OCI-LY7 (cell line): ENCODE data around the gene CMSS1. TPM values are rescaled to one million over a fixed set of nuclear protein-coding genes. Genes with fewer than 3 reads are reported as not detected.

Source experiments
- BruUV-seq: library from RNA; stranded (reverse); fragments of 400-500 nt; replicated peaks from 2 replicates; lab custom pipeline; 2021; lab: Mats Ljungman, UMichigan
- CTCF ChIA-PET: fragments of 300-600 bp; sonication (Branson Sonifier 250); formaldehyde crosslinking; loops from one replicate; lab custom pipeline; 2022; ENCODE audit warnings: antibody characterized with exemption; ENCODE audit not compliant: unreplicated experiment; lab: Charles Lee
- POLR2A ChIA-PET: fragments of 300-600 bp; sonication (Branson Sonifier 250); formaldehyde crosslinking; loops from one replicate; lab custom pipeline; 2022; ENCODE audit warnings: antibody characterized with exemption; lab: Charles Lee
- DNase-seq: peaks from one replicate; pipeline ENCODE4 v3.0.0-alpha.2; 2015; ENCODE audit warnings: low spot score
- H2AFZ ChIP-seq: fragments of 200-600 bp; sonication (generic), shearing (Covaris generic); 2 replicates; pipeline ENCODE4 v1.6.1; 2014; ENCODE audit warnings: mild to moderate bottlenecking, antibody characterized with exemption, low read length, moderate library complexity
- H3K27ac ChIP-seq: fragments of 200-600 bp; sonication (generic); 2 replicates; pipeline ENCODE4 v1.5.1; 2014; ENCODE audit warnings: mixed run types, low read depth, mild to moderate bottlenecking, moderate library complexity, low read length, inconsistent platforms; ENCODE audit not compliant: poor library complexity, severe bottlenecking
- H3K36me3 ChIP-seq: fragments of 200-600 bp; sonication (generic); 2 replicates; pipeline ENCODE4 v1.6.1; 2014; ENCODE audit warnings: mild to moderate bottlenecking, antibody characterized with exemption, low read length, moderate library complexity, mixed read lengths; ENCODE audit not compliant: insufficient read depth
- H3K4me1 ChIP-seq: fragments of 200-600 bp; sonication (generic); 2 replicates; pipeline ENCODE4 v1.5.1; 2014; ENCODE audit warnings: mild to moderate bottlenecking, low read length; ENCODE audit not compliant: insufficient read depth, poor library complexity, severe bottlenecking
- H3K4me2 ChIP-seq: fragments of 200-600 bp; sonication (generic); 2 replicates; pipeline ENCODE4 v1.6.1; 2014; ENCODE audit warnings: mild to moderate bottlenecking, low read length
- H3K4me3 ChIP-seq: fragments of 200-600 bp; sonication (generic); 2 replicates; pipeline ENCODE4 v1.5.1; 2014; ENCODE audit warnings: mild to moderate bottlenecking, low read depth, low read length; ENCODE audit not compliant: poor library complexity, severe bottlenecking
- H3K79me2 ChIP-seq: fragments of 200-600 bp; sonication (generic); 2 replicates; pipeline ENCODE4 v1.6.1; 2016; ENCODE audit warnings: low read depth, mild to moderate bottlenecking, low read length, moderate library complexity, mixed read lengths; ENCODE audit not compliant: insufficient read depth
- H3K9me2 ChIP-seq: fragments of 200-600 bp; sonication (generic); 2 replicates; pipeline ENCODE4 v1.6.1; 2016; ENCODE audit warnings: mild to moderate bottlenecking, low read length, mixed read lengths; ENCODE audit not compliant: insufficient read depth
- H3K9me3 ChIP-seq: fragments of 200-600 bp; sonication (generic); 2 replicates; pipeline ENCODE4 v1.6.1; 2014; ENCODE audit warnings: mild to moderate bottlenecking, mixed run types, low read length, mixed read lengths
- H4K20me1 ChIP-seq: fragments of 200-600 bp; sonication (generic); 2 replicates; pipeline ENCODE4 v1.6.1; 2014; ENCODE audit warnings: mild to moderate bottlenecking, antibody characterized with exemption, low read length, moderate library complexity, mixed read lengths; ENCODE audit not compliant: insufficient read depth
- EZH2phosphoT487 ChIP-seq: fragments of 200-600 bp; sonication (generic); IDR thresholded peaks from 2 replicates; pipeline ENCODE4 v1.6.1; 2018; ENCODE audit warnings: low read depth, borderline replicate concordance, mild to moderate bottlenecking, mixed run types, antibody characterized with exemption, low read length, moderate library complexity, mixed read lengths
- intact Hi-C: fragments of 100-400 bp; cut with micrococcal nuclease; formaldehyde crosslinking; loops from one replicate; pipeline ENCODE4 v1.10.0; 2022; ENCODE audit not compliant: unreplicated experiment
- total RNA-seq, 2 experiments: library from RNA; depleted of rRNA in 1 of 2; stranded (reverse); fragments of >200 nt in 1 of 2; shearing (Covaris generic) in 1 of 2; gene quantifications; 2 replicates each; pipeline ENCODE4 v1.2.3, GENCODE V29; 2014 to 2022
- TF ChIP-seq, protein P1 (sequence below): fragments of 200-600 bp; sonication (generic); conservative IDR thresholded peaks from 2 replicates; pipeline ENCODE4 v1.5.1; 2014; ENCODE audit warnings: mild to moderate bottlenecking, antibody characterized with exemption, low read length, moderate library complexity, mixed read lengths

Gene CMSS1
- total RNA-seq, 2 experiments from 2014 or later, result 25.7 to 46.6 TPM

- no peaks in the 10 kb centered on the region for H3K9me3 ChIP-seq
- no peak overlapping the region for H2AFZ ChIP-seq
- ChIA-PET CTCF (no interaction called here), POLR2A (interaction anchor here (0.6 to 1.5 kb wide), 7 partner anchors 9 to 305 kb away, joined by 3 to 5 read pairs (median 3); no protein-coding TSS in a partner anchor)
- no peaks in the 10 kb centered on the region for H3K36me3 ChIP-seq
- no peak overlapping the region for H3K27ac ChIP-seq
- no peaks in the 10 kb centered on the region for H3K79me2 ChIP-seq
- H3K4me1 ChIP-seq, result no peaks in the 10 kb centered on the region
- H3K9me2 ChIP-seq, result no peaks in the 10 kb centered on the region
- no peak for DNase-seq
- no peak for TF ChIP-seq EZH2phosphoT487
- TF ChIP-seq, protein P1, sequence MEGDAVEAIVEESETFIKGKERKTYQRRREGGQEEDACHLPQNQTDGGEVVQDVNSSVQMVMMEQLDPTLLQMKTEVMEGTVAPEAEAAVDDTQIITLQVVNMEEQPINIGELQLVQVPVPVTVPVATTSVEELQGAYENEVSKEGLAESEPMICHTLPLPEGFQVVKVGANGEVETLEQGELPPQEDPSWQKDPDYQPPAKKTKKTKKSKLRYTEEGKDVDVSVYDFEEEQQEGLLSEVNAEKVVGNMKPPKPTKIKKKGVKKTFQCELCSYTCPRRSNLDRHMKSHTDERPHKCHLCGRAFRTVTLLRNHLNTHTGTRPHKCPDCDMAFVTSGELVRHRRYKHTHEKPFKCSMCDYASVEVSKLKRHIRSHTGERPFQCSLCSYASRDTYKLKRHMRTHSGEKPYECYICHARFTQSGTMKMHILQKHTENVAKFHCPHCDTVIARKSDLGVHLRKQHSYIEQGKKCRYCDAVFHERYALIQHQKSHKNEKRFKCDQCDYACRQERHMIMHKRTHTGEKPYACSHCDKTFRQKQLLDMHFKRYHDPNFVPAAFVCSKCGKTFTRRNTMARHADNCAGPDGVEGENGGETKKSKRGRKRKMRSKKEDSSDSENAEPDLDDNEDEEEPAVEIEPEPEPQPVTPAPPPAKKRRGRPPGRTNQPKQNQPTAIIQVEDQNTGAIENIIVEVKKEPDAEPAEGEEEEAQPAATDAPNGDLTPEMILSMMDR, result no peak
- no TSS peak for BruUV-seq
- intact Hi-C loops, result no loop called here
- no peak overlapping the region for H3K4me3 ChIP-seq
- H3K4me2 ChIP-seq, result no peak overlapping the region
- no peaks in the 10 kb centered on the region for H4K20me1 ChIP-seq
These were observed 211.4 kb downstream of the CMSS1 start for GRCh38 chr3:100029052-100029451.

GRCh38 chr3:100029689-100030088, 212.0 kb downstream of the CMSS1 start:
- Histone ChIP-seq H2AFZ (no peak overlapping the region), H3K4me2 (no peak overlapping the region), H3K79me2 (no peaks in the 10 kb centered on the region), H3K36me3 (no peaks in the 10 kb centered on the region), H3K4me1 (no peaks in the 10 kb centered on the region), H4K20me1 (no peaks in the 10 kb centered on the region), H3K4me3 (no peak overlapping the region), H3K27ac (no peak overlapping the region), H3K9me3 (no peaks in the 10 kb centered on the region), H3K9me2 (no peaks in the 10 kb centered on the region)
- TF ChIP-seq, protein P1, result no peak
- TF ChIP-seq EZH2phosphoT487, result no peak
- CTCF ChIA-PET, result no interaction called here
- no TSS peak for BruUV-seq
- POLR2A ChIA-PET, result interaction anchor here (0.5 to 1.5 kb wide), 7 partner anchors 11 to 420 kb away, joined by 3 to 5 read pairs (median 3); no protein-coding TSS in a partner anchor
- DNase-seq, result no peak
- intact Hi-C loops, result no loop called here

- no peak overlapping the region for H3K4me3 ChIP-seq
- H3K4me2 ChIP-seq, result no peak overlapping the region
- no peaks in the 10 kb centered on the region for H3K79me2 ChIP-seq
- no peaks in the 10 kb centered on the region for H3K9me2 ChIP-seq
- H2AFZ ChIP-seq, result no peak overlapping the region
- no peaks in the 10 kb centered on the region for H3K9me3 ChIP-seq
- no peaks in the 10 kb centered on the region for H4K20me1 ChIP-seq
- DNase-seq, result no peak
- H3K4me1 ChIP-seq, result no peaks in the 10 kb centered on the region
- no peak overlapping the region for H3K27ac ChIP-seq
- TF ChIP-seq, protein P1, result no peak
- no peak for TF ChIP-seq EZH2phosphoT487
- POLR2A ChIA-PET, result no interaction called here
- intact Hi-C loops, result no loop called here
- CTCF ChIA-PET, result no interaction called here
- H3K36me3 ChIP-seq, result no peaks in the 10 kb centered on the region
- no TSS peak for BruUV-seq
These were observed 212.7 kb downstream of the CMSS1 start for GRCh38 chr3:100030346-100030745.
